Myocyte (in vitro differentiated cells): ENCODE data around the gene PDE9A. TPM values are rescaled to one million over a fixed set of nuclear protein-coding genes. Genes with fewer than 3 reads are reported as not detected.

ENCODE experiments used
- DNase-seq: peaks from one replicate; pipeline ENCODE4 v3.0.0-alpha.2; 2012; ENCODE audit warnings: low read depth
- total RNA-seq: library from RNA; depleted of rRNA; stranded (reverse); fragments of >200 nt; gene quantifications from 2 replicates; pipeline ENCODE4 v1.2.3, GENCODE V29; 2014

The PDE9A gene
- total RNA-seq, 1 donor from 2014 or later, result not detected

DNA sequence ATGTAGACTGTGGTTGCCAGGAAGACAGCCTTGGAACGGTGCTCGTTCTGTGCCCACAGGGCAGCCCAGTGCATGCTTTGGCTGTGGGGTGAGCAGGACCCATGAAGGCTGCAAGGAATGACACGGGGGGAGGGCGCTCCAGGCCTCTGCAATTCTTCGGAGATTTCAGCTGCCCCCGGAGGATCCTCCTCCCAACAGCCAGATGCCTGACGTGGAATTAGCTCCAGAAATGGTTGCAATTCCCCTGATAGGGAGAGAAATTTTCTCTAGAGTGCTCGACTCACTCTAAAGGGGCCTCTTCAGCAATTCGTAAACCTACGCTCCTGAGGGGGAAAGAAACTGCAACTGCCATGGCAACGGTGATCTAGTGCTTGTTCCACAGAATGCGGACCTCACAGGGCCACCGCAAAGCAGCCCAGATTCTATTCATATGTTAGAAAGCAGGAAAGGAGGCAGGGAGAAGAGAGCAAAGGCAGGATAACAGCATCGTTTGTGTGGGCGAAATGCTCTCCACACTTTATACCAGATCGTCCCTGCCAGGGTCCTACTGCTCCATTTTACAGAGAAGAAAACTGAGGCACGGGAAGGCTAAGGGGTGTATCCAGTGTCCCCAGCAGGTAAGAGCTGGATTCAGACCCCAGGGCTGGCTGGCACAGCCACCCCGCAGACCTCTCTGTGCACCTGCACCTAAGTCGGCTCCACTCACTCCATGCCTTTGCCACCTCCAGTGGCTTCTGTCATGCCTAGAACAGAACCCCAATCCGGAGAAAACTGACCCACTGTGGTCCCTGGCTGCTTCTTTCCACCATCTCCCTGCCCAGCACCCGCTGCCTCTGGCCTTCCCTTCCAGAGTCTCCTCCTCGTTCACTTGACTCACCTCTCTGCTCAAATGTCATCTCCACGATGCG, 11.9 kb upstream of the PDE9A start:
- DNase-seq, result no peak

- DNase-seq, result no peak
Measured at GRCh38 chr21:42642219-42642745, 11.1 kb upstream of the PDE9A start.

DNA sequence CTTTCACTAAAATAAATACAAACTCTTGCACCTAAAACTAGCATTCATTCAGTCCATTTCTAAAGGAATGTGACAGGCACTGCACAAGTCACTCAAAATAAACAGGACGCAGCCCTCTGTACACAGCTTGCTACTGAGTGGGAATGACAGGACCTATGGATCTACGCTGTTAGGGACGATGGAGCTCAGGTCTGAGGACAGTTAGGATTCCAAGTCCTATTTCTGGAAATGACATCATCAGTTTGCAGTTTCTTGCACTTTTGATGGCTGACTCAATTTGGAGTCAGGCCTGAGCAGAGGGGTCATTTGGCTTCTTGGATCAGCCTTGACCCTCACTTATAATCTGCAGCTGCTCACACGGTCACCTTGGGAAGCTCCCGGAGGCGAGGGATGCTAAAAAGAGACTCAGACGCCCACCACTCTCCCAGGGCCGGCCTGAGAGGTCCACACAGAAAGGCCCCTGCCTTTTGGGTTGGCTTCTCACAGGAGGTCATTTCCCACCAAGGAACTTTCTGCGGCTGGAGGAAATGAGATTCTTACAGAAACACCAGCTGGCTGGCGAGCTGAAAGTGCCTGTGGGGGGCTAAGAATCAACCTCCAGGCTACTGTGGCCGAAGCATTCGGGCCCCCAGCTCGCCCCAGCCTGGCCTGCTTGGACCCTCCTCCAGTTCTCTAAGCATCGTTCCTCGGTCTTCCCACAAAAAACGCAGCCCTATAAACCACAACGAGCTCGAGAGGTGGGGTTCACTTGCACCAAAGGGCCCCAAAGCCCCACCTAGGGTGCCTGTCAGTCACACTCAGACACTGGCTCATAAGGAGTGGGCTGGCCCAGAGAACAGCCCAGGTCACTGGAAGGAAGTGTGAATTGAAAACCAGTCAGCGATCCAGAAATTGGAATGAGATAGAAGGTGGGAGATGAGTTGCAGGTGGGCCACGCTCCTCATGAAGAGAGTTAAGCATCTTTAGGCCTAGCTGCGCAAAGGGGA, 8.9 kb upstream of the PDE9A start:
- DNase-seq, result no peak

GRCh38 chr21:42645211-42646075, 8.0 kb upstream of the PDE9A start:
- DNase-seq, result no peak

DNA sequence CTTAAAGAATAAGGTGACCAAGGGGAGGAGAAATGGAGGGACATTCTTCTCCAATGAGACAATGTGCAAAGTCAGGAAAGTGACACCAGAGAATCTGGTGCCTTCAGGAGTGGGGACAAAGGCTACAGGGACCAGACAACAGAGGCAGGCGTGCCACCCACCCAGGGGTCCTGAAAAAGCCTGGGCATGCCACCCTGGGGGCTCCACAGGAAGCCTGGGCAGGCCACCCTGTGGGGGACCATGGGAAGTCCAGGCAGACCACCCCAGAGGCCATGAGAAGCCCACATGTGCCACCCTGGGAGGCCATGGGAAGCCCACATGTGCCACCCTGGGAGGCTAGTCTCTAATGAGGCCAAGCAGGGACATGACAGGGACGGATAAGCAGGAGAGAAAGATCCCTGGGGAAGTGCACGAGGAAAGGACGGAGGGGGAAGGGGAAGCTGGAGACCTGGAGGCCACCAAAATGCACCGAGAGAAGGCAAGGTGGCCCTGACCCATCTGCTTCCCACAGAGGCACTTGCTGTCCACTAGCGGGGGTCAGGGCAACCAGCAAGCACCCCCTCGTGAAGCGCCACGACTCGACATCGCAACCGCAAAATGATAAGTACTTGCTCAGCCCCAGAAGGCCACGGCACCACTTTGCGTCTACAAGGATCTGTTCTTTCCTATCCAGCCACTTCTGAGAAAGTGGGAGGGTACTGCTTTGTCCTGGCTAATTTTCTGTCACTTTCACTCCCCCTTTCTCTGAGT, 7.2 kb upstream of the PDE9A start:
- no peak for DNase-seq

DNA sequence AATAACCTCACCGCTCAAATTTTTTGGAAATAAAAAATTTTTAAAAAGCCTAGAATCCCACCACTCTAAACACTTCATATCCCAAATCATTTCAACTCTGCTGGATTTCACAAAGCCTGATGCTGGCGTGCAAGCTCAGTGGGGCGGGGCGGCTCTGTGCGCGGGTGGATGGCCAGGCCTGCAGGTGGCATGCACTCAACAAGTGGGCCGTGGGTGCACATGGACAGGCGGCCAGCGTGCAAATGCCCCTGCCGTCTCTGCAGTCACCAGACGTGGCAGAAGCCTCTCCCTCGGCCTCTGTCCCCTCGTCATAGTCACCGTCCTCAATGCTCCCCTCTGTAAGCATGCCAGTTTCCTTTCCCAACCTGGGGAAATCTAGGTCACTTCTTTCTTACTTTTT, 6.6 kb upstream of the PDE9A start:
- DNase-seq, result no peak

- DNase-seq, result no peak
Measured at GRCh38 chr21:42648606-42649005, 4.8 kb upstream of the PDE9A start.

- DNase-seq, result no peak
Measured at GRCh38 chr21:42649122-42650032, 4.0 kb upstream of the PDE9A start.

DNA sequence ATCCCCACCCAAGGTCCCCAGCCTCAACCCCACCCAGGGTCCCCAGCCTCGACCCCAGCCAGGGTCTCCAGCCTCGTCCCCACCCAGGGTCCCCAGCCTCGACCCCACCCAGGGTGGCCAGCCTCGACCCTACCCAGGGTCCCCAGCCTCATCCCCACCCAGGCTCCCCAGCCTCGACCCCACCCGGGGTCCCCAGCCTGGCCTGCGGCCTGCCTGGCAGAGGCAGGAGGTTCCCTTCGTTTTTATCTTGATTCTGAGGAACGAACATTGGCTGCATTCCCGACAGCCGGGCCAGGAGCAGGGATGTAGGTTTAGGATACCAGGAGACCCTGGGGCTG, 3.4 kb upstream of the PDE9A start:
- DNase-seq, result no peak

GRCh38 chr21:42650441-42651421, 2.7 kb upstream of the PDE9A start:
- DNase-seq, result no peak

DNA sequence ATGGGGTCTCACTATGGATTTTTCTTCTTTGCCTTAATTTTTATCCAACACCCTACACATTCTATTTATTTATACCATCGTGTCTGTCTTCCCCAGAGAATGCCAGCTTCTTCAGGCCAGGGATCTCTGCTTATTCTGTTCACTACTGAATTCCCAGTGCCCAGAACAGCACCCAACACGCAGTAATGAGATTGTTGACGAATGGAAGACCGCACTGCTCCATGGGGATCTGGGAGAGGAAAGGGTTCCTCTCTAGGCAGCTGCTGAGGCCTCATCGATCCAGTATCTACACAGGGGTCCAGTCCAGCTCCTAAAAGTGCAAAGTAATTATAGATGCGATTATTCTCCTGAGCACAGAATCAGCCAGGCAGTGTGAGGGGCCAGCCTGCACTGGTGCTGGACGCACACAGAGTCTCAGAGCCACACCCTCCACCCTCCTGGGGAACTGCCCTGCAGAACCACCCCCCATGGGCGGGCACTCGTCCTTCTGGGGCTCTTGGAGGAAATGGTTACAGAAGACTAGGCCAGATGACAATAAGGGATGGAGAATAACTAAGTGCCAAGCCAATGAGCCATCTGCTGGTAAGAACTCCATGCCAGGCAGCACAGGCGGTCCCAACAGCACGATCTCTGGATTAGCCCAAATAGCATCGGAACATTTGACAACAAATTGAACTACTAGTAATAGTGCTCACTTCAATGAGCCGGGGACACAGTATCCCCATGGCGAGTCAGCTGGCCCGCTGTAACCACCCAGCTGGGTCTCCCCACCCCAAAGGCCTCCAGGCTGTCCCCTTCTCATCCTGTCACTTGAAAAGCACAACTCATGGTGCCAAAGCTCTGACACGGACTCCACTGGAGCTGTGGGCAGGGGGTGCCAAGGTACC, 1.7 kb upstream of the PDE9A start:
- DNase-seq, result no peak

DNA sequence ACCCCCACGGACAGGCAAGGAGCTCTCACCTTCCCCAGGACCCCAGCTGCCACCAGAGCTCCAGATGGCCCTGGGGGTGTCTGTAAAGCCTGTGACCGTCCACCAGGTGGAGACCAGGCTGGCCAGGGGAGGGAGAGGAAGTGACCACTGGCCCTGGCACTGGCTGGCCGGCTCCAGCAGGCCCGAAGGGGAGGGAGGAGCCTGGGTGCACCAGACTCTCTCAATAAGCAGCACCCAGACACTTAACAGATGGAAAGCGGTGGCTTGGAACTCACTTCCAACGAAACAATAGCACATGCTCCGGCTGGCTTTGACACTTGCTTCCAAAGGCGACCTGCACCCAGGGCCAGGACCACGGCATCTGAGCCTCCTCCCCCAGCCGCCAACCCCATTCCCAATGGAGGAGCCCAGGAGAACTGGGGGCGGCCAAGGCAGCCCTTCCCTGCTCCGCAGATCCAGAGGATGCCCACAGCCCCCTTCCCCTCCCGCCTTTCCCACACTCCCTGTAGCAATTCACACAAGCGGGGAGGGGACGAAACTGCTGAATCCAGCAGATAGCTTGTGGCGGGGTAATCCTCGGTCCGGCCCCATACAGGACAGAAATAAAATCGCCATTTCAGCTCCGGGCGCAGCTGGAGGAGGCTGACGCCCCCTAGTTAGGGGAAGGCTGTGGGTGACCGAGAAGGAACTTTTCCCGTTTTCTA, 742 bp upstream of the PDE9A start:
- DNase-seq, result peak; percentile 14

- DNase-seq, result no peak
Measured at GRCh38 chr21:42654179-42654912, 925 bp downstream of the PDE9A start.

DNA sequence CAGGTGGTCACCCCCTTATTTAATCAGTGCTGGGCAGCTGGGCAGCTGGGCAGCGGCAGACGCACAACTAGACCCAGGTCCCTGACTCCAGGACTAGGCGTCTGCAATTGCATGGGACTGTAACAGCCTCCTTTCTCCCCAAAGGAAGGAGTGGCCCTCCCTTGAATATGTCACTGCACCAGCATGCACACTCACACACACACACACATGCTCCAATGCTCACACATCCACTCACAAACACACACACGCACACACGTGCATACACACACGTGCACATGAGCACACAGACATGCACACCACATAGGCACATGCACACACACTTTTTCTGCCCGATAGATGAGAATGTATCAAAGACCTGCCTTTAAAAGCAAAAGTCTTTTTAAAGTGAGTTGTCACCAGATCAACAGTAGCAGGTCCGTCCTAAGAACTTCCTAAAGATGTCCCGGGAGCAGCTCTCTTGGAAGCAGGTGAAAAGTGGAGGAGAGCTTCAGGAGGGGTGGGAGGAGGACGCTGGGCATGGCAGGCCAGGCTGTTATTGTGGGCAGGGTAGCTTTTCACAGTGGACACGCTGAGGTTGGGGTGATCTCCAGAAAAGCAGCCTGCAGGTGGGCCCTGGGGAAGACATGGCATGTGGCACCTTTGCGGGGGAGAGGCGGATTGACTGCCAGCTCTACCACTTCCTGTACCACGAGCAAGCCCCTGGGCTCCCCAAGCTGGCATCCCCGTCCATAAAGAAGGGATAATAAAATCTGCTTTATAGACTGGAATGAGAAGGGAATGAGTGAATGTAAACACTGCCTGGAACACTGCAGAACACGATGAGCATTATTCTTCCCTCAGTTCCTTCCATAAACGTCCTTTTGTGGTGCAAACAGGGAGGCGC, 1.7 kb downstream of the PDE9A start:
- DNase-seq, result no peak
